ENCODE results near the gene BMP6.

DNA sequence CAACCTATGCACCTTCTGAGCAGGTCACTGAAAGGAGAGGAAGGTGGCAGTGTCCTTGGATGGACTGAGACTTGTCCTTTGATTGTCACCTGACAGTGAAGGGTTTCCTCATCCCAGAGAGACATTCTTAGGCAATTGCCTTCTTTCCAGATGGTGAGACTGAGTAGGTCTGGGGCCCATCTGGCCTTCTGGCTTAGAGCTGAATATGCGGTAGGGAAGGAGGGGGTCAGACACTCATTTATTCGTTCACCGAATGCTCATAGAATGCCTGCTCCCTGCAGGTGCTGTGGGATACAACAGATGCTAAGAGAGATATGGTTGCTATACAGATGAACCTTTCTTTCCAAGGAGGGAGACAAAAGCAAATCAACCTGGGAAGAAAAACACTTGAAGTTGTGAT lies 76.8 kb downstream of the BMP6 start:
- TF ChIP-seq CTCF (IDR thresholded peaks at IDR 0.05), result no peak
- no peak for TF ChIP-seq EP300 (IDR thresholded peaks at IDR 0.05)

Measured in ovary (tissue), 3 donors.